Esophagus (tissue), 2 donors: Measurements from ENCODE around the gene CSTPP1. TPM values are rescaled to one million over a fixed set of nuclear protein-coding genes. Genes with fewer than 3 reads are reported as not detected.

ENCODE experiments used
- H3K27ac ChIP-seq, 2 donors: one replicate each; pipeline ENCODE4 v1.5.1; 2013; ENCODE audit warnings: low read depth in 2 of 2, mild to moderate bottlenecking in 2 of 2, inconsistent platforms in 1 of 2, low read length in 1 of 2, moderate library complexity in 1 of 2
- H3K27me3 ChIP-seq, 2 donors: one replicate each; pipeline ENCODE4 v1.6.1; 2013; ENCODE audit warnings: low read length in 2 of 2, control low read depth in 1 of 2, mild to moderate bottlenecking in 1 of 2; ENCODE audit not compliant: insufficient read depth in 2 of 2, control insufficient read depth in 1 of 2
- H3K36me3 ChIP-seq, 2 donors: one replicate each; pipeline ENCODE4 v1.6.1; 2013; ENCODE audit warnings: low read length in 1 of 2; ENCODE audit not compliant: control insufficient read depth in 2 of 2, insufficient read depth in 2 of 2
- H3K4me1 ChIP-seq, 2 donors: one replicate each; pipeline ENCODE4 v1.6.1; 2013; ENCODE audit warnings: low read length in 1 of 2; ENCODE audit not compliant: control insufficient read depth in 2 of 2, insufficient read depth in 2 of 2
- H3K4me3 ChIP-seq, 2 donors: one replicate each; pipeline ENCODE4 v1.5.1; 2013; ENCODE audit warnings: low read length in 2 of 2, mild to moderate bottlenecking in 2 of 2, low read depth in 1 of 2, moderate library complexity in 1 of 2
- H3K9me3 ChIP-seq, 2 donors: one replicate each; pipeline ENCODE4 v1.6.1; 2013; ENCODE audit warnings: mild to moderate bottlenecking in 2 of 2, low read depth in 1 of 2, low read length in 1 of 2, moderate library complexity in 1 of 2; ENCODE audit not compliant: control insufficient read depth in 2 of 2, insufficient read depth in 1 of 2
- WGBS, 2 donors: extraction: QIAGEN DNeasy Blood & Tissue Kit; methylation state at CpG; one replicate each; pipeline ENCODE4 v1.1.7; 2013; 5-methylcytosine and 5-hydroxymethylcytosine counted together
- polyA plus RNA-seq, 2 donors: library from polyadenylated mRNA; stranded (reverse); fragments of 200-250 nt; gene quantifications; one replicate each; pipeline ENCODE4 v1.2.3, GENCODE V29; 2013
- donor health status: healthy with polysubstance abuse.
- donor health status: Bipolar disorder and iron deficiency.

Gene CSTPP1
- polyA plus RNA-seq, 2 donors, result 8.3 to 13.0 TPM

DNA sequence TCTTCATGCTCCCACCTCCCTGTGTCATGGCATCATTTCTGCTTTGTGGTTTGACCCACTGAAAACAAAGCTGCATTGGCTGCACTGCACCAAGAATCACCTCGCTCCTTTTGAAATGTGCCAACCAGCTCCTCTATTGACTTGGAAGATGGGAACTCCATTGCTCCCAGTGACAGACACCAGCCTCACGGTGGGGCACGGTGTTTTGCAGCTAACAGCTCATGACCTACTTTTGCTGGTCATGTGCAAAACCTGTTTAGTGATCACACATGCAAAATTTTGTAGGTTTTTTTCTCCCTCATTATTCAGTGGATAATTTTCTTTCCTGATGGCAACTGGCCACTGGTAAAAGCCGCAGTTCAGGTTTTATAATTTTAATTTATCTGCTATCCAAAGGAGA is 203.3 kb downstream of the CSTPP1 start:
- no peak overlapping the region for H3K4me3 ChIP-seq
- H3K27ac ChIP-seq, result no peak overlapping the region
- no peaks in the 10 kb centered on the region for H3K9me3 ChIP-seq
- 56 to 57% methylated on average over 4 of the region's 4 CpGs for WGBS, 2 donors
- H3K4me1 ChIP-seq, result peaks cover 0 to 5% of the 10 kb centered on the region in 2 donors
- peaks cover 0 to 4% of the 10 kb centered on the region in 2 donors for H3K36me3 ChIP-seq
- no peaks in the 10 kb centered on the region for H3K27me3 ChIP-seq

DNA sequence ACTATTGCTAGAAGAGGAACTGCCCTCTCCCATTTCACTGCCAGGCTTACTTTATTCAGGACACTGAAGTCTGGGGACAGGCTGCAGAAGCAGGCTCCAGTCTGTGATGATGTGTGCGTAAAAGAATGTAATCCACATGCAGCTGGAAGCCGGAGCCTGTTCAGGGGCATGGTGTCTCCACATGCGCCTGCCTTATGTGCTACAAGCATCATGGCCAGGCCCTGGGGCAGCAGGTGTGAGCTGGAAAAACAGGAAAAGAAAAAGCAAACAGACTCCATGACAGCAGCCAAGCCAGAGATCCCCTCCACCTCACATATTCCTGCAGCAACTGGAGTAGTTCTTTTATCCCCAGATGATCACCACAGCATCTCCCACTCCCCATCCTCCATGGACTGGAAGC is 206.8 kb downstream of the CSTPP1 start:
- H3K27ac ChIP-seq, result no peak overlapping the region
- no peak overlapping the region for H3K4me3 ChIP-seq
- H3K27me3 ChIP-seq, result no peaks in the 10 kb centered on the region
- 31 to 38% methylated on average over 3 of the region's 3 CpGs for WGBS, 2 donors
- no peaks in the 10 kb centered on the region for H3K9me3 ChIP-seq
- no peaks in the 10 kb centered on the region for H3K36me3 ChIP-seq
- H3K4me1 ChIP-seq, result peaks cover 0 to 5% of the 10 kb centered on the region in 2 donors

DNA sequence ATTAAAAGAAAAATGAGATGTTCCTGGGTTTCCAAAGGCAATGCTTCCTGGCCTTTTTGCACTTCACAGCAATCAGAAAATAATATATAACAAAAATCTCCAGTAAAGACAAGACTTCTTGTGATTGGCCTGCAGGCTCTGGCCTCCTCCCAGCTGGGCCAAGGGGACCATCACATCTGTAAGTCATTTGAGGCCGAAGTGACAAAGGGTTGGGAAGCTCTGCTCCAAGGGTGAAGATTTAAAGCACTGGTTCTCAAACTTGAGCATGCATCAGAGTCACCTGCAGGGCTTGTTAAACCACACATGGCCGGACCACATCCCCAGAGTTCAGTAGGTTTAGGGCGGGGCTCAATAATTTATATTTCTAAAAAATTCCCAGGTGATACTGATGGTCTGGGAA is 208.0 kb downstream of the CSTPP1 start:
- H3K4me1 ChIP-seq, result peaks cover 5% of the 10 kb centered on the region in 2 donors
- 79 to 85% methylated on average over 3 of the region's 3 CpGs for WGBS, 2 donors
- H3K9me3 ChIP-seq, result no peaks in the 10 kb centered on the region
- H3K36me3 ChIP-seq, result no peaks in the 10 kb centered on the region
- H3K4me3 ChIP-seq, result no peak overlapping the region
- no peak overlapping the region for H3K27ac ChIP-seq
- no peaks in the 10 kb centered on the region for H3K27me3 ChIP-seq

DNA sequence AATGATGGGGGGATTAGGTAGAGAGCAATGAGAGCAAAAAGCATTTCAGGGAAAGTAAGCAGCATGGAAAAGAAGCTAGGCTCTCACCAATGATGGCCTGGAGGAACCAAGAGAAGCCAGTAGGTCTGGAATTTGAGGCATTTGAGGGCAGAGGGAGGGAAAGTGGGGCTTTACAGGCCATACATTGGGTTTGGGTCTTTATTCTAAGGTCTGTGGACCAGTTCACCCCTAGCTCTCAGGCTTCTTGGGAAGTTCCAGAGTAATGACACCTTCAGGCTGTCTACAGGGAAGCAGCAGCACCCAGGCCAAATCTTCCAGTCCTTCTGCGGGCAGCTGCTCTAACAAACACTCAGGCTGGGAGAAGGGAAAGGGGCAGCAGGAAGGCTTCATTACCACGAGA is 210.7 kb downstream of the CSTPP1 start:
- H3K4me3 ChIP-seq, result no peak overlapping the region
- H3K9me3 ChIP-seq, result no peaks in the 10 kb centered on the region
- no peaks in the 10 kb centered on the region for H3K27me3 ChIP-seq
- H3K4me1 ChIP-seq, result peaks cover 5% of the 10 kb centered on the region in 2 donors
- no peaks in the 10 kb centered on the region for H3K36me3 ChIP-seq
- no peak overlapping the region for H3K27ac ChIP-seq
- WGBS, 2 donors, result 81 to 91% methylated on average over 2 of the region's 2 CpGs

DNA sequence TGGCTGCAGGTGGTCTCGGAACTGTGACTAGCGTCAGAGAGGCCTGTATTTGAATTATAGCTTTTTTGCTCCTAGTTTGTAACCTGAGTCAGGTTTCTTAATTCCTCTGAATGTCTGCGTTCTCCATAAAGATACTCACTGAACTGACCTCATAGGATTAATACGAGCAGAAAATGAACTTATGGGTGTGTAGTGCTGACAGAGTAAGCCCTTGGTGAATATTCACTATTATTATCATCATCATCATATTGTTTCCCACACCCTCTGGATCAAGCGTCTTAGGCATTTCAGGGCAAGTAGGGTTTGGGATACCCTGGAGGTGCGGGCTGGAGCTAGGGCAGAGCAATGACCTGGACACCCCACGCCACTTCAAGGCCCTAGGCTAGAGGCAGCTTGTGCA is 211.1 kb downstream of the CSTPP1 start:
- H3K36me3 ChIP-seq, result no peaks in the 10 kb centered on the region
- no peaks in the 10 kb centered on the region for H3K9me3 ChIP-seq
- H3K27ac ChIP-seq, result no peak overlapping the region
- H3K4me1 ChIP-seq, result peaks cover 5% of the 10 kb centered on the region in 2 donors
- 96 to 97% methylated on average over 7 of the region's 7 CpGs for WGBS, 2 donors
- no peaks in the 10 kb centered on the region for H3K27me3 ChIP-seq
- H3K4me3 ChIP-seq, result no peak overlapping the region

DNA sequence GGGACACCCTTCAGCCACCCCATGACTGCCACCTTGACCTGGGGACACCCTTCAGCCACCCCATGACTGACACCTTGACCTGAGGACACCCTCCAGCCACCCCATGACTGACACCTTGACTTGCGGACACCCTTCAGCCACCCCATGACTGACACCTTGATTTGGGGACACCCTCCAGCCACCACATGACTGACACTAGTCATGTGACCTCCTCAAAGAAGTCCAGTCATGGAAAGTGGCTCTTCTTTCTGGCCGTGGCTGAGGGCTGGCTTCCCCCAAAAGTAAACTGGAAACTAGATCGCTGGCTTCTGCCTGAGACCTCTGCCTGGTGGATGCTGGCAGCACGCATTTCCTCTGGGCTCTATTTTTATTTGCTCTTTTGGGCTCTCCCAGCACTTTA is 211.7 kb downstream of the CSTPP1 start:
- Histone ChIP-seq H3K27me3 (no peaks in the 10 kb centered on the region), H3K27ac (no peak overlapping the region), H3K9me3 (no peaks in the 10 kb centered on the region), H3K36me3 (no peaks in the 10 kb centered on the region), H3K4me1 (peaks cover under 1 to 5% of the 10 kb centered on the region in 2 donors), H3K4me3 (no peak overlapping the region)
- whole genome bisulfite sequencing, 2 donors, result 77 to 90% methylated on average over 4 of the region's 4 CpGs

DNA sequence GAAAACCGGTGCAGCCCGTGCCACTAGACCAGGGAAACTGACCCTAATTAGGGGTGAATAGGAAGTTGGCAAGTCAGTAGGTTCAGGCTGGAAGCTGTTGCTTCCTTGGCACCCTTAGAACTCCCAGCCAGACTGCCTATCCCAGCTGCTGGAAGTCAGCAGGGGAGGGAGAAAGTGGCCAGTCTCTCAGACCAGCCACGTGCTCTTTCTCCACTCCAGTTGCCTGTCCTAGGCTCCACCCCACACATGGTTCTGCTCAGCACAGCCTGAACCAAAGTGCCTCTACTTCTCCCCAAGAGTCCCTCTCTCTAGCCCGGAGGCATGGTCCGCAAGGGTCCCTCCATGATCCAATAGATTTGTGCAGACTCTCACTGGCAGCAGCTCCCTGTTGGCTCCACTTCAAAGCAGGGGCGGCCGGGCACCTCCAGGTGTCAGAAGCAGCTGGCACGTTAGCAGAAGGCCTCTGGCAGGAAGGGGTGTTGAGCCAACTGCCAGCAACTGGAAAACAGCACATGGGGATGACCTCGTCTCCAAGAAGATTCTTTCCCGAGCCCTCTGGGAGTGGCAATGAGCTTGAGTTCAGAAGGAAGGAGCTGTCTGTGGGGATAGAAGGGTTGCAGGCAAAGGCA is 212.5 kb downstream of the CSTPP1 start:
- Histone ChIP-seq H3K9me3 (no peaks in the 10 kb centered on the region), H3K27me3 (no peaks in the 10 kb centered on the region), H3K4me3 (no peak overlapping the region), H3K4me1 (peaks cover 0 to 5% of the 10 kb centered on the region in 2 donors), H3K27ac (no peak overlapping the region), H3K36me3 (no peaks in the 10 kb centered on the region)
- 28 to 37% methylated on average over 10 of the region's 10 CpGs for WGBS, 2 donors

DNA sequence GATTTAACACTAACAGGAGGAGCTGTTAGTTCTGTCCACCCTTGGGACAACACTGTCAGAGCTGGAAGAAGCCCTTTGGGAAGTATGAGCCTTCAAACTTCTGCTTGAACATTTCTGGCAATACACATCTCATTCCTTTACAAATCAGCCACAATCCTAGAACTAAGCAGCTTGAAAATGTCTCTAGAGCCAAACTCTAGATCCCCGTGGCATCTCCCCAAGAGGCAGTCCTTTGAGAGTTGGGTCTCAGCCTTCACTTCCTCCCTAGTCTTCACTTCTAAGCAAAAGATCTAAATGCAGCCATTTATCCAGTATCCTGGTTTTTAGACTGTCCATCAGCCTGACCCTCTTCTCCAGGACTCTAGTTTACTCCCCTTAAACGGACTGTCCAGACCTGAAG is 213.2 kb downstream of the CSTPP1 start:
- Histone ChIP-seq H3K4me3 (no peak overlapping the region), H3K27me3 (no peaks in the 10 kb centered on the region)
- 35 to 37% methylated on average over 2 of the region's 2 CpGs for WGBS, 2 donors

DNA sequence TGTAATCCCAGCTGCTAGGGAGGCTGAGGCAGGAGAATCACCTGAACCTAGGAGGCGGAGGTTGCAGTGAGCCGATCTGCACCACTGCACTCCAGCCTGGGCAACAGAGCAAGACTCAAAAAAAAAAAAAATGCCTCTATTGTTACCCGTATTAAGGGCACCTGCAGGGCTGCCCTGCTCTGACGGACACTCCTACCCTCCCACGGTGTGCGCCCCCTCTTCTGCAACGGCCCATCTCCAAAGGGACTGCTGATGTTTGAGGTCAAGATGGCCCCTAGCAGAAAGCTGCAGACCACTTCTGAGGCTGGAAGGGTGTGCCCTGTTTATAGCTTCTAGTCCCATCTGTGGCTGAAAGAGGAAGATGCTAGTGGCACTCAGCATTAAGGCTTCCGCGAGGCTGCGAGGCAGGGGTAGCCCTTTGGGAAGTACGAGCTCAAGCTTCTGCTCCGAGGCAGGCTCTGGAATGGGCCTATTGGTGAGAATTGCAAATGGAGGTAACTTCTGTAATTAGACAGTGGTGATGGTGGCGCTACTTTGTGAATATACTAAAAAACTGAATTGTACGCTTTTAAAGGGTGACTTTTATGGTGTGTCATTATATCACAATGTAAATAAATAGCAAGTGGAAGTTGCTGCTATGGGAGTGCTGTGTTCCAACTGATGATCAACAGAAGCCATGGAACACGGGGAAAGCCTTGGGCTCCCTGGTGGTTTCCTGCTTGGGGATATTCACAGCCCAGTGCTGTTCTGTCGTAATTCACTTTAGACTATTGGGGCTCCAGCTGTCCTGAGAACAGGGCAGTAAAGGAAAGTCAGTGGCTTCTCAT is 215.8 kb downstream of the CSTPP1 start:
- H3K4me1 ChIP-seq, result peaks cover 6 to 10% of the 10 kb centered on the region in 2 donors
- H3K9me3 ChIP-seq, result no peaks in the 10 kb centered on the region
- peaks cover 0 to 2% of the 10 kb centered on the region in 2 donors for H3K36me3 ChIP-seq
- WGBS, 2 donors, result 84 to 86% methylated on average over 16 of the region's 16 CpGs
- no peak overlapping the region for H3K27ac ChIP-seq
- H3K27me3 ChIP-seq, result no peaks in the 10 kb centered on the region
- H3K4me3 ChIP-seq, result no peak overlapping the region

More for the DNA sequence above, 213.2 kb downstream of the CSTPP1 start:
- no peaks in the 10 kb centered on the region for H3K36me3 ChIP-seq
- no peak overlapping the region for H3K27ac ChIP-seq
- peaks cover 0 to 5% of the 10 kb centered on the region in 2 donors for H3K4me1 ChIP-seq
- H3K9me3 ChIP-seq, result no peaks in the 10 kb centered on the region
